NCI-H446 (cell line): ENCODE measurements around the gene DDHD1.
"Not testable (repeated sequence)": the region's sequence is repeated elsewhere in the genome, so short reads cannot be mapped to it uniquely, and the experiment has no call there.

Experiments used
- DNase-seq, 2 experiments: peaks; one replicate each; lab custom pipeline; 2025; lab: John Stamatoyannopoulos, UW

DDHD1 gene

DNA sequence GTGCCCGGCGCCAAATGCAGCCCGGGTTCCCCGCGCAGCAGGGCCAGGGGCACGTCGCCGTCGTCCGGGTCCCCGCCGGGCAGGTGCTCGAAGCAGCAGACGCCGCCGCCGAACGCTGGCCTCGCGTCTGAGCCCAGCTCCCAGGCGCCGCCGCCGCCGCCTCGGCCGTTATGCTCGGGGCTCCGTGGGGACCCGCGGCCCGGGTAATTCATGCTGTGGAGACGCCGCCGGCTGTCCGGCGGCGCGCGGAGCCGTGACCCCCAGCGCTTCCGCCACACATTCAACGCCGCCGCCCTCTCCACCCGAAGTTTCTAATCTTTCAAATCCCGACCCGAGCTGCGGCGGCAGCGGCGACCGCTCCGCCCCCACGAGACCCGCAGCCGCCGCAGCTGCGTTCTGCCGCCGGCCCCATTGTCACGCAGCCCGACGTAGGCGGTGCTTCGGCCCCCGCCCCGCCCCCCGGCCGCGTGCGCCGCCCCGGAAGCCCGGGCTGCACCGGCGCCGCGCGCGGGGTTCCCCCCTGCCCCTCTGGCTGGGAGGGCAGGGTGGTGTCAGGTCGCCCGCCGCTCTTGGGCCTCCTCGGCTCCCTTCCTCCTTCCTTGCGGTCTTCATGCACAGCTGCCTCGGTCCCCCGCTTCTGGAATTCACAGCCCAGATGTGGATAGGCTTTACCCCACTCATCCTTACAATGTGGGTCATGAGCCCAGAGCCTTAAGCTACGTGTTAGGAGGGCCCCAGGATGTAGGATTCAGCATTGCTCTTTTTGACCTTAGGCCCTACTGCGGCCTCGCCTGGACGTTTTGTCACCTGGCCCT lies at the start of gene DDHD1:
Gene DDHD1, minus strand, starts transcription at position 437 of the 815 bp plus-strand sequence. Its CDS starts 225 bp downstream, at position 212.
- DNase-seq = peak in 1 of 2 experiments; percentile 79

DNA sequence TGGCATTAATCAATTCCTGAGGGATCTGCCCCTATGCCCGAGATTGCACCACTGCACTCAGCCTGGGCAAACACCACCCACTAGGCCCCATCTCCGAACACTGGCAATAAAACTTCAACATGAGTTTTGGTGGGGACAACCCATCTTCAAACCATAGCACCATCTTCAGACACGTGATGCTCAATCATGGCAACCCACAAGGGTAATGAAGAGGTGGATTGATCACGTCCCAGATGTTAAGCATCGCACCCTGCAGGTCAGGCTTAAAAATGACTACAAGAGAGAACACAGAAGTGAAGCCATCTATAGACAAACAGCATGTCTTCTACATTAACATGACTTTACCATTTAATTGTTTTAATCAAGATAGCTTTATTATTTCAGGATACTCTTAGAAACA lies 42.8 kb upstream of the DDHD1 start:
- no peak for DNase-seq

DNA sequence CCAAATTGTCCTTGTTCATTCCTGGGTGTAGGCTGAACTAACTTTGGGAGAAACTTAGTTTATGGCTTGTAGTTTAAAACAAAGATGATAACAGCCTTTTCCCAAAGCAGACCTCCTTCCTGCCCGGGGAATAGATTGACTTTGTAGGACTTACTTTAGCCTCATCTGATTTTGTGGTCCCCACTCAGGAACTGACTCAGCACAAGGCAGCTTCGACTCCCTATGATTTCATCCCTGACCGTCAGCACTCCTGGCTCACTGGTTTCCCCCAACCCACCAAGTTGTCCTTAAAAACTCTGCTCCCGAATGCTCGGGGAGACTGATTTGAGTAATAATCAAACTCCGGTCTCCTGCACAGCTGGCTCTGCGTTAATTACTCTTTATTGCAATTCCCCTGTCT lies 40.1 kb upstream of the DDHD1 start:
- DNase-seq = no peak

DNA sequence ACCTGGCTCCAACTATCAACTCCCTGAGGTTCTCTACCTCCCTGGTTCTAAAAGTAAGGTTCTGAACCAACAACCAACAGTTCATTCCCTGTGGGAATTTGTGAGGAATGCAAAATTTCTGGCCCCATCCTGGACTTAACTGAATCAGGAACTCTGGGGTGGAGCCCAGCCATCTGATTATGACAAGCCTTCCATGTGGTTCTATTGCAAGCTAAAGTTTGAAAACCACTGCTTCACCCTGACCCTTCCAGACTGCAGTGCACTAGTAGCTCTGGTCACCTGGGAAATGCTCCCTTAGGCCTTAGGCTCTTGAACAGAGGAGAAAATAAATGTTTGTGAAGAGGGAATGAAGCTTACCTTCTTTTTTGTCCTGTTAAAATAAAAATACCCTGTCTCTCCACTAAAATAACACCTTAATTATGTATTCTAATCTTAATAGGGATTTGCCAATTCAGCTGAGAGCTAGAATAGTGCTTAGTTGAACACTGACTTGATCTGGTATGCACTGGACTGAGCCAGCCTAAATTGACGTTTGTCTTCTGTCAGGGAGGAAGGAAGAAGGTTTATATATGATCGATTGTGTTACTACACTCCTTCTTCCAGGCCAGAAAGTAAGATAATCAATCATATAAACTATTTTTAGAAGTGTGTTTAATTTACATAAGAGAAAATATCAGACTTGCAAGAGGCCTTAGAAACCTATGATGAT lies 39.1 kb upstream of the DDHD1 start:
- no peak for DNase-seq

DNA sequence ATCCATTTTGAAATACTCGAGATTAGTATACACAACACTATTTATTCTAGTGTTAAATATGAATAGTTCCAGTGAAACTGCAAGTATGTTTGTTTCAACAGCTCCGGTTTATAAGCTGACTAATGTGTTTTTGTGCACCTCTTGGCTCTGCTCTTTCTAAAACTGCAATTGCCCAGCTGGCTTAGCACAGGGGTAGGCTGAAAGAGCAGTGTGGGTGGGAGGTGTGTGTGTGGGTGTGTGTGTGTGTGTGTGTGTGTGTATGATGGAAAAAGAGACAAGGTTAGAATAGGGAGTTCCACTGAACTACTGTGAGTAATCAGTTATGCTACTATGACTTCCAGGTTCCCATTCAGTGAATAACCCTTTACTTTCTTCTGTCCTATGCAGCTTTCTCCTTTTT lies 37.8 kb upstream of the DDHD1 start:
- DNase-seq = no peak

DNA sequence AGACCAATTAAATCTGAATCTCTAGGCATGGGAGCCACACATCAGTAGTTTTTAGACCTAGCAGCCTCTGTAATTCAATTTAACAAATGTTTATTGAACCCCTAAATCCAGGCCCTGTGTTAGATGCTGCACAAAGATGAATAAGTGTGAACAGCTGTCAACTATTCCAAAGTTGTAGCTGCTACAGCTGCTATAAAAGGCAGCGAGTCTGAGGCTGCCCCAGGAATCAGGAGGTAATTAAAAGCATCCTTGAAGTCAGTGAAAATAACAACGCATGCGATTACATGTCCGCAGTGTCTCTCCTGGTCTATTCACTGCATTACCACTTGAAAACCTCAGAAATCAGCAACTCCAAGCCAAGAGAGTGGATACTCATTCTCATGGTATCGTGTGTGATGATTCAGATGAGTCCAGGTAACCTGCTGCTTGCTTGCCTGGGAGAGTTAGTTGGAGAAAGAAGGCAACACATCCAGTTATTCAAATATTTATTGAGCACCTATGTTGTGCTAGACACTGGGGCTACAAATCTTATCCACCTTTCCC lies 34.9 kb upstream of the DDHD1 start:
- DNase-seq = no peak

DNA sequence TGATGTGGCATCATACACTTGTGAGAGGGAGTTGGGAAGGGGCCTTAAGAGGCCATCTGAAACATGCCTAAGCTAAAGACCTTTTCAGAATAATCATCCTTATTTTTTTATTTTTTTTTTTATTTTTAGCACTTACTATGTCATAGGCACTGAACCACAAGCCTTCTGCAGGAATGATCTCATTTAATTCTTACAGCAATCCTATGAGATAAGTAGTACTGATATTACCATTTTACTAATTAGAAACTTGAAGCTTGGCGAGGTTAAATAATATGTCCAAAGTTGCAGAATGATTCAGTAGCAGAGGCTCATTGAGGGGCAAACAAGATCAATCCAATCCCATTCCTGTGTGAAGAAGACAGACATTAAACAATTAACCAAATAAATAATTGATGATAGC lies 33.4 kb upstream of the DDHD1 start:
- DNase-seq = no peak

DNA sequence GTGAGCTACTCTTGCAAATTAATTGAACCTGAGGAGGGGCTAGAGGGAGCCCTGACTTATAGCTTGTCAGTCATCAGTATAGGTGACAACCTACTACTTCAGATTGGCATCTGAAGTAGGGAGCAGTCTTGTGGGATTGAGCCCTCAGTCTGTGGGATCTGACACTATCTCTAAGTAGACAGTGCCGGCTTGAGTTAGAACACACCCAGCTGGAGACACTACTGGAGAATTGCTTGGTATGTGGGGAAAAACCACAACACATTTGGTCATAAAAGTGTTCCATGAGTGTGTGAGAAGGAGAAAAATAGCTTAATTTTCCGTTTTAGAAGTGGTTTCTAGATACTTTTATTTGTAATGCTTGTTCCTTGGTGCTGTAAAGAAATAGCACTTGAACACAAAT lies 30.5 kb upstream of the DDHD1 start:
- DNase-seq = no peak

DNA sequence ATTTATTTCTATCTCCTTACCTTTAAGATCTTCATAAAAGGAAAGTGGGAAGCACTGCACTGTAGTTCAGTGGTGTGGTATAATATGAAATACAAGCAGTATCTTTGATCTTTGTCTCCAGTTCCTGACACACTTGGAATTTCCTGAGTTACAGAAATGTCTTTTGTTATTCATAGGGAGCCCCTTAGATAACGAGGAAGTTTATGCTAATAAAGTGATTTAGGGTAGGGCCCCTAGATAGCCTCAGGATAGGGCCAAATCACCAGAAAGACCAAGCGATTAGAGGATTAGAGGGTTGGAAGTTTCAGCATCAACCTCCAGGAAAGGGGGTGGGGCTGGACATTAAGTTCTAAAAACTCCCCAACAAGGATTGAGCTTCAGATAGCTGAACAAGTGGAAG lies 29.9 kb upstream of the DDHD1 start:
- DNase-seq = no peak

DNA sequence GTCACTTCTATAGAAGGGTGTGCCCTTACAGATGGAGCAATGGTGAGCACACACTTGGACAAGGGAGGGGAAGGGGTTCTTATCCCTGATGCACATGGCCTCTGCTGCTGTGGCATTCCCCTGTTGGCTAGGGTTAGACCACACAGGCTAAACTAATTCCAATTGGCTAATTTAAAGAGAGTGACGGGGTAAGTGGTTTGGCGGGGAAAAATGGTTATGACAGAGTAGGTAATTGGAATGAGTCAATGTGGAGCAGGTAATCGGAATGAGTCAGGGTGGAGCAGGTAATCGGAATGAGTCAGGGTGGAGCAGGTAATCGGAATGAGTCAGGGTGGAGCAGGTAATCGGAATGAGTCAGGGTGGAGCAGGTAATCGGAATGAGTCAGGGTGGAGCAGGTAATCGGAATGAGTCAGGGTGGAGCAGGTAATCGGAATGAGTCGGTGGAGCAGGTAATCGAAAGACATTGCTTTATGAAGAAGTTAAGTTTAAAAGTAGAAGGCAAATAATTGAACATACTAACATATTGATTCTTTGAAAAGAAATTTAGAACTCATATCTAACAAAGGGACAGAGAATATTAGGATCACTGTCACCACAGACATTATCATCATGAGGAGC lies 28.4 kb upstream of the DDHD1 start:
- not testable (repeated sequence) for DNase-seq

DNA sequence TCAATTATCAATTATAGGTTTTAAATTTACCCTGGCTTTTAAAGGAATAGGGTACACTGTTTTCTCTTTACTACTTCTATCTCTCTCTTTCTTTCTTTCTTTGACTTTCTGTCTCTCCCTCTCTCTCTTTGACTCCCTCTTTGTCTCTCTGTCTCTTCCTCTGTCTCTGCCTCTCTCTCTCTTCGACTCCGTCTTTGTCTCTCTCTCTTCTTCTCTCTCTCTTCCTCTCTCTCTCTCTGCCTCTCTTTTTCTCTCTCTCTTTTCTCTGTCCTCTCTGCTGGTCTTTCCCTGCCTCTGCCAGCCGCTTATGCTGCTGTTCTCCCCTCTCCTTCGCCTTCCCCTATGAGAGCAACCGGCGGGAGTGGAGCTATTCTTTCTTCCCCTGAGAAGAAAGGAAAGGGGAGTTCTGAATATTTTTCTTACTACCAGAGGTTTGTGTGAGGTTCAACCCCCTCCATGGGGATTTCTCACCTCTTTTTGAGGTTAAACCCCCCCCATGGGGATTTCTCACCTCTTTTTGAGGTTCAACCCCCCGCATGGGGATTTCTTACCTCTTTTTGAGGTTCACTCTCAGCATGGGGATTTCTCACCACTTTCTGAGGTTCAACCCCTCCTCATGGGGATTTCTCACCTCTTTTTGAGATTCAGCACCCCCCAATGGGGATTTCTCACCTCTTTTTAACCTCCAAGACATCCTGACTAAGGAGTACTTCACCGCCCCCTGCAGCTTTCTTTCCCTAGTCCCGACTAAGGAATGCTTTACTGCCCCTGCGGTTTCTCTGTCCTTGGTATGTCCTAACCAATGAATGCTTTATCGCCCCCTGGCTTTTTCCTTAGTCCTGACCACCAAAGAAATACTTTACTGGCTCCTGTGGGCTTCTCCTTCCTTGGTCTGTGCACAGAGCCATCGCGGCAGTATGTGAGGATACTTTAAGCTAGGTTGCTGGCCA lies 27.4 kb upstream of the DDHD1 start:
- DNase-seq = no peak

DNA sequence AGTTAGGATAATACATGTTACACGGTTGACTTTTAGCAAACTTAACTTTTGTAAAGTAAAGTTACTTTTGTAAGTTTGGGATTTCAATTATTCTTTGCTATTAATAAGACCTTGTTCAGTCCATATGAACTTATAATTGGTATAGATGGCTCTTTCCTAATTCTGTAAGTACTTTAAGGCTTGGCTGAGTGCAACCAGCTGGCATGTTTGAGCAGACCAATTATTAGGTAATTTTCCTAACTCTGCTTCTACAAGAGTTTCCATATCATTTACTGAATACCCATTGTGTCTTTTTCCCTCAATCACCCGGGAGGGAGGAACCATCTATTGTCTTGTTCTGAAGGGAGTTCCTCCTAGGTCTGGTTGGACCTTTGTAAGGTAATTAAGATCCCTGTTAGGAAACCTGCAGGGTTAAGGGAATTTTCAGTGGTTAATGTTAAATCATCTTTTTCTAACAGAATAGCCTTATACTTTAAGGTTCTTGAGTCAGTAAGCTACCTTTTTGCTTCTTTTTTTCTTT lies 26.4 kb upstream of the DDHD1 start:
- not testable (repeated sequence) for DNase-seq

DNA sequence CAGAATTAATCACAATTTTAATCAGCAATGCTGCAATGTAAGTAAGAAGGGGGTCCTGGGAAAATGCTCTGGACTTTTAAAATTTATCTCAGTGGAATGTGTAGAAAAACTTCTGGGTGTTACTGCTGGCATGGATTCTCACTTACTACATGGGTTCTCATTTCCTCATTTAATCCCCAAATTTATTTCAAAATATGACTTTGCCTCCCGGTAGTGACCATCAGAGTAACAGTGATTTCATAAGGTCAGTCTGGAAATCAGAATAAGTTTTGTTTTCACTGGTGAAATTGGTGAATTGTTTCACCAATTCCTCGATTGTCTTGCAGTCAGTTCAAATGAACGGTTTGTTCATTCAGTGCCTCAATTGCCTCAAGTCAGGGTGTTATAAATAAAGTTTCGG lies 22.3 kb upstream of the DDHD1 start:
- no peak for DNase-seq

DNA sequence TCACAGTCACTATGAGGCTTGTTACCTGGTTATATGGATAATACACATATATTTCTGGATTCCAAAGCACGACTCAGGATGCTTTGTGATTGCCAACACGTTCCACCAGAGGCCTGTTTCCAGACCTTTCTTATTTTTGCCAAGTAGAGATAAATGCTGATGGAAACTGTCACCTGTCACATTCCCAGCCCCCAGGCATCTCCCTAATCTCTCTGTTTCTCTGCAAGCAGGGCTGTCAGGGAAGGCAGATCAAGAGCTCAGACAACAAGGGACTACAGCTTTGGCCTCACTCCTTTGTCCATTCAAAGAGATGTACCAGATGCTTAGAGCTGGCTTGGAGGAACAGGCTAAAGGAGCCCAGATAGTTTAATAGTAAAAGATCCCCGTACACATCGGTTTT lies 21.8 kb upstream of the DDHD1 start:
- DNase-seq = no peak

DNA sequence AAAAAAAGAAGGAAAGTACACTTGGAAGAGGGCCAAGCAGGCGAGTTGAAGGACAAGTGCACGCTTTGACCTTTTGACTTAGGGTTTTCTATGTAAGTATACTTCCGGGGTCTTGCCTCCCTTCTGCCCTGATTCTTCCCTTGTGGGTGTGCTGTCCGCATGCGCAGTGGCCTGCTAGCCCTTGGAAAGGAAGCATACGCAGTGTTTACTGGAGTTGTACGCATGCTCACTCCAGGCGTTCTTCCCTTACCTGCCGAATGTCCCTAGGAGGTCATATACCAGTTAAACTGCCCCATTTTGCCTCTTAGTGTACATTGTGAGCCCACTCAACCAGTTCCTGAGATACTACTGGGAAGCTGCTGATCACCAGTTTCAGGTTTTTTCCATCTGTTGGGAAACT lies 15.7 kb upstream of the DDHD1 start:
- DNase-seq = no peak

DNA sequence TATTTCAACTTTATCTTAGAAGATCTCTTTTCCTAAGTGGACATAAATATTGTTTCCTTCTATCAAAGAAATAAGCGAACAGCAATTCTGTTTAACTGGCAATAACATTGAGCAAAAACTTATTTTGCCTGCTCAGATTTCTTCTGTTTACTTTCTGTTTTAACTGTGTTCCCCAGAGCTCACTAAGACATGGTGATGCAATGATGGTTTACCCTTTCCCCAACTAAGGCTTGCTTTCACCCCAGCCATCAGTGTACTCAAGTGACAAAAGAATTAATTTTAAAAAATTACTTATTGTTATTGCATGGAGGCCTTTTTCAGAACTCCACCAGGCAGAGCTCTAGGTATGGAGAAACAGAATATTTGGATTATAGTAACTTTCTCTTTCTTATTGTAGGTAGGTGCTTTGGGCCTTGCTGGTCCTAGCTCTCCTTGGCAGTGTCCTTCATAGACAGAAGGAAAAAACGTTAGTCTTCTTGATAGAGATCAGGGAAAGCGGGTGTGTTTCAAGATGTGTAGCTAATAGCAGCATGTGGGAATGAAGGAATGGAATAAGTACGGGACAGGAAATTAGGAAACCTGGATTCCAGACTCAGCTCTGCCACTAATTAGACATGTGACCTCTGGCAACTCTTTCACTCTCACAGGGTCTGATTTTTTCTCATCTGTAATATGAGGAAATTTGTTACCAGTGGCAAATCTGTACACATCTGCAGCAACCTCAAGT lies 14.6 kb upstream of the DDHD1 start:
- DNase-seq = no peak

DNA sequence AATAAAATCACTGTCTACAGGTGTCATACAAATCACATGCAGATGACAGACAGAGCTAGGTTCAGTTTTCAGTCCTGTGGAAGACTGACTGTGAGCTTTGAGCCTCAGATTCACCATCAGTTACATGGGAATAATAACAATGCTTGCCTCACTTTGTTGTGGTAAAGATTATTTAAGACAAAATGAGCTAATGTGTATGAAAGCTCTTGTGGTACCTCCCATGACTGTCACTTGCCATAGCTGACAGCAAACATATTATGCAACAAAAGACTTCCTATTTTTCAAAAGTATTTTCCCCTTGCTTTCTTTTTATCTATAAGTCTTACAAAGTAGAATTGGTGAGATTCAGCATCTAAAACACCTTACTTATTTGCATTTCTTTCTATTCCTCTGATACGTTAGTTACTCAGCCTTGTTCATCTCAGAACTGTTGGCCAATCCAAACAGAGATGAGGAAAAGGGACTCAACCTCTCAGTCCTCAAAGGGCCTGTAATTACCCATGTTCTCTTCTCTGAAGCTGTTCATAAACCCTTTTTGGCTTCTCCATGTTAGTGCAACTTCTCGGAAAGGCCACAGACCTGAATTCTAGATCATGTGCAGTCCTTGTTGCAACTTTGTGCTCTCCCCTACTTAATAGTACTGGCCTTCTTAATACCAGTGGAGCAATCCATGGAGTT lies 8.8 kb upstream of the DDHD1 start:
- DNase-seq = no peak

DNA sequence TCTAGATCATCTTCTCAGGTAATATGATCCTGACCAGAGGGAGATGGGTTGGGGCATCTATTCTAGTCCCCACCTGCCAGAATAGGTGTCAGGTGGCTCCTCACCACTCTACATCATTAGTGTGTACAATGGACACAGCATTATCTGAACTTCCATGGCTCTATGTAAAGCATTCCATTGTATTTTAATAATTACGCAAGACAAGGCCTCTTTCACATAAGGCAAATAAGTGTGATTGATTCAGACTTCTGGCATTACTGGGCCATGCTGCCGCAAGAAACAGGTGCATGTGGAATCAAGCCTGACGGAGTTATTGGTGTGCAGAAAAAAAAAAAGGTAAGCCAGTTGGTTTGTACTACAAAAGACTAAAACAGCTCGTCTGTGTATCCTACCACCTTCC lies 3.1 kb upstream of the DDHD1 start:
- no peak for DNase-seq

DNA sequence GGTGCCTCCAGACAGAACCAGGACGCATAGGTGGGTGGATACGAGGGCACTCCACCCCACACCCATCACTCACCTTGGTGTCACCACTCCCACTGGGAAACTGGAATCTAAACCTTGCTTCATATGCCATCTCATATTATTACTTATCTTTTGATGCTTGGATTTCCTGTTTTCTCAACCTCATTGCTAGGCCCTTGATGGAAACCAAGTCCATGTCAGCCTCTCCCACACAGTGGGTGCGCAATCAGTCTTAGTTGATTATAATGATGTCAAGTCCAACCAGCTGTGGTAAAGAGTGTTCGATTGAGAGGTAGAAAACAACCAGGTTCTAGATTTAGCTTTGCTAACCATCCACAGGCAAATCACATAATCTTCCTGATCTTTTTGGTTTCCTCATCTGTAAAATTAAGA lies 584 bp upstream of the DDHD1 start:
- DNase-seq = no peak
